Panc1 (cell line): ENCODE measurements around the gene DOK6.

Source experiments
- POLR2AphosphoS5 ChIP-seq: IDR thresholded peaks from 2 replicates; pipeline ENCODE4 v1.6.1; 2012; ENCODE audit warnings: mild to moderate bottlenecking, low read depth, low read length, moderate library complexity
- TCF7L2 ChIP-seq: IDR thresholded peaks from 2 replicates; pipeline ENCODE4 v1.6.1; 2011; ENCODE audit warnings: mild to moderate bottlenecking, low read depth, low read length, inconsistent platforms
- TF ChIP-seq, protein P1 (sequence below): fragments of 450-650 bp; IDR thresholded peaks from 2 replicates; pipeline ENCODE4 v1.5.1; 2017; ENCODE audit warnings: mild to moderate bottlenecking
- TF ChIP-seq, protein P2 (sequence below), 2 experiments: IDR thresholded peaks; 2 replicates each; pipeline ENCODE4 v1.6.1; 2011 to 2012; ENCODE audit warnings: low read depth in 2 of 2, control low read depth in 1 of 2, low read length in 1 of 2, mild to moderate bottlenecking in 1 of 2, moderate library complexity in 1 of 2; ENCODE audit not compliant: insufficient read depth in 1 of 2

DNA sequence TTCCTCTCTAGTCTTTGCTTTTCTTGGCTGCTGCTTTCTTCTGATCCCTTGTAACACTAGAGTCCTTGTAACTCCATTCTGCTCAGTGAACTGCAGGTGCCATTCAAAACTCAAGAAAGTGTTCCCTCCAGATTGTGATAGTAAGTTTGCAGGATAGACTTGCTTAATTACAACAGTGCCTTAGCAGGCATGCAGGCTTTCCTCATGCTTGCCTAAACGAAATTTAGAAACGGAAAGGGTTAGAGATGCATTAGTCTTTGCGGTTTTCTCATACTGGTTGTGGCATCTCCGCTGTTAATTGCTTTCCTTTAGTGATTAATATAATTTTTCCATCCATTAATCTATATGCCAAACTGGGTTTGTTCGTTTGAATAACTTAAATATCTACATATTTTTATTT is 82.9 kb downstream of the DOK6 start:
- TF ChIP-seq POLR2AphosphoS5 (no peak), TCF7L2 (no peak)
- TF ChIP-seq, protein P1, sequence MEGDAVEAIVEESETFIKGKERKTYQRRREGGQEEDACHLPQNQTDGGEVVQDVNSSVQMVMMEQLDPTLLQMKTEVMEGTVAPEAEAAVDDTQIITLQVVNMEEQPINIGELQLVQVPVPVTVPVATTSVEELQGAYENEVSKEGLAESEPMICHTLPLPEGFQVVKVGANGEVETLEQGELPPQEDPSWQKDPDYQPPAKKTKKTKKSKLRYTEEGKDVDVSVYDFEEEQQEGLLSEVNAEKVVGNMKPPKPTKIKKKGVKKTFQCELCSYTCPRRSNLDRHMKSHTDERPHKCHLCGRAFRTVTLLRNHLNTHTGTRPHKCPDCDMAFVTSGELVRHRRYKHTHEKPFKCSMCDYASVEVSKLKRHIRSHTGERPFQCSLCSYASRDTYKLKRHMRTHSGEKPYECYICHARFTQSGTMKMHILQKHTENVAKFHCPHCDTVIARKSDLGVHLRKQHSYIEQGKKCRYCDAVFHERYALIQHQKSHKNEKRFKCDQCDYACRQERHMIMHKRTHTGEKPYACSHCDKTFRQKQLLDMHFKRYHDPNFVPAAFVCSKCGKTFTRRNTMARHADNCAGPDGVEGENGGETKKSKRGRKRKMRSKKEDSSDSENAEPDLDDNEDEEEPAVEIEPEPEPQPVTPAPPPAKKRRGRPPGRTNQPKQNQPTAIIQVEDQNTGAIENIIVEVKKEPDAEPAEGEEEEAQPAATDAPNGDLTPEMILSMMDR = no peak
- TF ChIP-seq, protein P2, sequence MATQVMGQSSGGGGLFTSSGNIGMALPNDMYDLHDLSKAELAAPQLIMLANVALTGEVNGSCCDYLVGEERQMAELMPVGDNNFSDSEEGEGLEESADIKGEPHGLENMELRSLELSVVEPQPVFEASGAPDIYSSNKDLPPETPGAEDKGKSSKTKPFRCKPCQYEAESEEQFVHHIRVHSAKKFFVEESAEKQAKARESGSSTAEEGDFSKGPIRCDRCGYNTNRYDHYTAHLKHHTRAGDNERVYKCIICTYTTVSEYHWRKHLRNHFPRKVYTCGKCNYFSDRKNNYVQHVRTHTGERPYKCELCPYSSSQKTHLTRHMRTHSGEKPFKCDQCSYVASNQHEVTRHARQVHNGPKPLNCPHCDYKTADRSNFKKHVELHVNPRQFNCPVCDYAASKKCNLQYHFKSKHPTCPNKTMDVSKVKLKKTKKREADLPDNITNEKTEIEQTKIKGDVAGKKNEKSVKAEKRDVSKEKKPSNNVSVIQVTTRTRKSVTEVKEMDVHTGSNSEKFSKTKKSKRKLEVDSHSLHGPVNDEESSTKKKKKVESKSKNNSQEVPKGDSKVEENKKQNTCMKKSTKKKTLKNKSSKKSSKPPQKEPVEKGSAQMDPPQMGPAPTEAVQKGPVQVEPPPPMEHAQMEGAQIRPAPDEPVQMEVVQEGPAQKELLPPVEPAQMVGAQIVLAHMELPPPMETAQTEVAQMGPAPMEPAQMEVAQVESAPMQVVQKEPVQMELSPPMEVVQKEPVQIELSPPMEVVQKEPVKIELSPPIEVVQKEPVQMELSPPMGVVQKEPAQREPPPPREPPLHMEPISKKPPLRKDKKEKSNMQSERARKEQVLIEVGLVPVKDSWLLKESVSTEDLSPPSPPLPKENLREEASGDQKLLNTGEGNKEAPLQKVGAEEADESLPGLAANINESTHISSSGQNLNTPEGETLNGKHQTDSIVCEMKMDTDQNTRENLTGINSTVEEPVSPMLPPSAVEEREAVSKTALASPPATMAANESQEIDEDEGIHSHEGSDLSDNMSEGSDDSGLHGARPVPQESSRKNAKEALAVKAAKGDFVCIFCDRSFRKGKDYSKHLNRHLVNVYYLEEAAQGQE (IDR thresholded peaks at IDR 0.05; ENCODE audit: insufficient read depth in 1 of 2, low read depth in 2 of 2, low read length in 1 of 2) = no peak
